Fibroblast of lung (primary cell): ENCODE data around the gene NFE2L3. TPM values are rescaled to one million over a fixed set of nuclear protein-coding genes. Genes with fewer than 3 reads are reported as not detected.

Experiments
- DNase-seq, 2 donors: peaks; one replicate each; pipeline versions ENCODE4 v3.0.0 to v3.0.0-alpha.2; 2010; ENCODE audit warnings: low read depth in 2 of 2
- H2AFZ ChIP-seq: 2 replicates; pipeline ENCODE4 v1.5.1; 2012; ENCODE audit warnings: low read length, control low read depth, inconsistent platforms
- H3K27ac ChIP-seq: 2 replicates; pipeline ENCODE4 v1.5.1; 2011; ENCODE audit warnings: low read length, control low read depth; ENCODE audit not compliant: insufficient read depth
- H3K27me3 ChIP-seq: 2 replicates; pipeline ENCODE4 v1.5.1; 2011; ENCODE audit warnings: mild to moderate bottlenecking, low read length; ENCODE audit not compliant: control insufficient read depth, insufficient read depth
- H3K36me3 ChIP-seq: 2 replicates; pipeline ENCODE4 v1.5.1; 2011; ENCODE audit warnings: low read length; ENCODE audit not compliant: control insufficient read depth, insufficient read depth
- H3K4me1 ChIP-seq: 2 replicates; pipeline ENCODE4 v1.5.1; 2011; ENCODE audit warnings: low read length; ENCODE audit not compliant: control insufficient read depth, insufficient read depth; ENCODE audit errors: extremely low read depth
- H3K4me2 ChIP-seq: 2 replicates; pipeline ENCODE4 v1.5.1; 2011; ENCODE audit warnings: low read length, control low read depth; ENCODE audit not compliant: insufficient read depth; ENCODE audit errors: extremely low read depth
- H3K4me3 ChIP-seq, 4 experiments: fragments of 200-600 bp in 1 of 4; sonication (generic) in 1 of 4; replicated peaks in 1 of 4; 2 replicates each; pipeline ENCODE4 v1.5.1; 2011 to 2016; ENCODE audit warnings: low read length in 4 of 4, low read depth in 3 of 4, mild to moderate bottlenecking in 3 of 4, control low read depth in 2 of 4, inconsistent platforms in 1 of 4, mixed read lengths in 1 of 4; ENCODE audit not compliant: insufficient read depth in 1 of 4; ENCODE audit errors: control extremely low read depth in 1 of 4
- H3K79me2 ChIP-seq: 2 replicates; pipeline ENCODE4 v1.5.1; 2012; ENCODE audit warnings: mild to moderate bottlenecking, low read length, inconsistent platforms; ENCODE audit not compliant: control insufficient read depth, insufficient read depth
- H3K9ac ChIP-seq: 2 replicates; pipeline ENCODE4 v1.5.1; 2011; ENCODE audit warnings: mild to moderate bottlenecking, low read length, control low read depth; ENCODE audit not compliant: insufficient read depth
- H3K9me3 ChIP-seq: 2 replicates; pipeline ENCODE4 v1.5.1; 2012; ENCODE audit warnings: low read depth, low read length; ENCODE audit not compliant: control insufficient read depth, insufficient read depth
- H4K20me1 ChIP-seq: 2 replicates; pipeline ENCODE4 v1.5.1; 2011; ENCODE audit warnings: low read length; ENCODE audit not compliant: control insufficient read depth, insufficient read depth; ENCODE audit errors: extremely low read depth
- CTCF ChIP-seq, 2 donors: IDR thresholded peaks in 1 of 2; conservative IDR thresholded peaks in 1 of 2; 1 replicate in 1 of 2; 2 replicates in 1 of 2; pipeline ENCODE4 v1.5.1; 2011 to 2012; ENCODE audit warnings: low read length in 2 of 2, control low read depth in 1 of 2, inconsistent platforms in 1 of 2, low read depth in 1 of 2, mild to moderate bottlenecking in 1 of 2
- EZH2 ChIP-seq: IDR thresholded peaks from 2 replicates; pipeline ENCODE4 v1.5.1; 2012; ENCODE audit warnings: low read length, control low read depth, mild to moderate bottlenecking; ENCODE audit errors: missing control alignments
- polyA plus RNA-seq, 2 donors: library from polyadenylated mRNA; depleted of rRNA in 1 of 2; stranded (reverse) in 1 of 2; unstranded in 1 of 2; fragments of >200 nt; gene quantifications; 2 replicates each; pipeline ENCODE4 v1.2.1, GENCODE V29; 2011 to 2012; ENCODE audit warnings: missing spikeins in 1 of 2
- total RNA-seq: library from RNA; depleted of rRNA; stranded (reverse); fragments of >200 nt; gene quantifications from 2 replicates; pipeline ENCODE4 v1.2.1, GENCODE V29; 2014

The NFE2L3 gene
- total and polyA plus RNA-seq, 2 donors (not counting 1 experiment from before 2014, with no cell fraction given), result 5.3 to 9.1 TPM

GRCh38 chr7:26224359-26224758, 72.4 kb downstream of the NFE2L3 start:
- no peak overlapping the region for H3K4me2 ChIP-seq
- no peak overlapping the region for H3K9ac ChIP-seq
- H3K9me3 ChIP-seq, result no peaks in the 10 kb centered on the region
- H3K27ac ChIP-seq, result no peak overlapping the region
- H3K36me3 ChIP-seq, result no peaks in the 10 kb centered on the region
- TF ChIP-seq EZH2 (no peak), CTCF (conservative IDR thresholded peaks at IDR 0.05 in 1 of 2, IDR thresholded peaks at IDR 0.05 in 1 of 2; ENCODE audit: low read depth in 1 of 2, low read length in 2 of 2) (no peak)
- no peak overlapping the region for H3K4me3 ChIP-seq
- H3K27me3 ChIP-seq, result peaks cover 2% of the 10 kb centered on the region
- H3K4me1 ChIP-seq, result no peaks in the 10 kb centered on the region
- H3K79me2 ChIP-seq, result no peaks in the 10 kb centered on the region
- H4K20me1 ChIP-seq, result no peaks in the 10 kb centered on the region
- DNase-seq, result no peak
- no peak overlapping the region for H2AFZ ChIP-seq

GRCh38 chr7:26227987-26228386, 76.0 kb downstream of the NFE2L3 start:
- Histone ChIP-seq H3K4me1 (no peaks in the 10 kb centered on the region), H3K9me3 (no peaks in the 10 kb centered on the region), H3K36me3 (no peaks in the 10 kb centered on the region), H3K79me2 (no peaks in the 10 kb centered on the region), H3K4me2 (no peak overlapping the region), H2AFZ (no peak overlapping the region), H3K4me3 (no peak overlapping the region), H3K27ac (no peak overlapping the region), H3K27me3 (peaks cover 2% of the 10 kb centered on the region), H4K20me1 (no peaks in the 10 kb centered on the region), H3K9ac (no peak overlapping the region)
- TF ChIP-seq CTCF (conservative IDR thresholded peaks at IDR 0.05 in 1 of 2, IDR thresholded peaks at IDR 0.05 in 1 of 2; ENCODE audit: low read depth in 1 of 2, low read length in 2 of 2) (no peak), EZH2 (no peak)
- no peak for DNase-seq

GRCh38 chr7:26233902-26234511, 82.0 kb downstream of the NFE2L3 start:
- H3K4me3 ChIP-seq, result no peak overlapping the region
- DNase-seq, result no peak
- H3K27me3 ChIP-seq, result peaks cover 2% of the 10 kb centered on the region
- no peaks in the 10 kb centered on the region for H3K36me3 ChIP-seq
- no peak overlapping the region for H3K4me2 ChIP-seq
- H3K4me1 ChIP-seq, result no peaks in the 10 kb centered on the region
- no peak overlapping the region for H2AFZ ChIP-seq
- no peak overlapping the region for H3K27ac ChIP-seq
- no peak overlapping the region for H3K9ac ChIP-seq
- no peaks in the 10 kb centered on the region for H3K79me2 ChIP-seq
- TF ChIP-seq CTCF (conservative IDR thresholded peaks at IDR 0.05 in 1 of 2, IDR thresholded peaks at IDR 0.05 in 1 of 2; ENCODE audit: low read depth in 1 of 2, low read length in 2 of 2), result no peak
- no peak for TF ChIP-seq EZH2
- no peaks in the 10 kb centered on the region for H3K9me3 ChIP-seq
- no peaks in the 10 kb centered on the region for H4K20me1 ChIP-seq

Other genes starting within 250 kb of the NFE2L3 start
- gene HNRNPA2B1, start 48.5 kb downstream of the NFE2L3 start, total RNA-seq, result 65.0 and 82.1 TPM in 2 replicates
- 428 and 602 TPM in 2 replicates for gene HNRNPA2B1, start 48.5 kb downstream of the NFE2L3 start, polyA plus RNA-seq
- gene CBX3, start 49.5 kb downstream of the NFE2L3 start, total RNA-seq, result 105 and 121 TPM in 2 replicates
- 124 and 136 TPM in 2 replicates for gene CBX3, start 49.5 kb downstream of the NFE2L3 start, polyA plus RNA-seq
- under 0.01 and 0.26 TPM in 2 replicates for gene SNX10, start 139.7 kb downstream of the NFE2L3 start, total RNA-seq
- gene SNX10, start 139.7 kb downstream of the NFE2L3 start, polyA plus RNA-seq, result 0.06 and 0.41 TPM in 2 replicates